Effector CD4-positive, alpha-beta T cell (primary cell): ENCODE data around the gene SHH.
A peak's percentile ranks its signal among the peaks of the same experiment; 100 is the strongest.
"Not testable (repeated sequence)": the region's sequence is repeated elsewhere in the genome, so short reads cannot be mapped to it uniquely, and the experiment has no call there.

Experiments used
- DNase-seq: peaks from one replicate; pipeline ENCODE4 v3.0.0-alpha.2; 2020

SHH gene

GRCh38 chr7:155818820-155819168, 6.5 kb upstream of the SHH start:
- no peak for DNase-seq

DNA sequence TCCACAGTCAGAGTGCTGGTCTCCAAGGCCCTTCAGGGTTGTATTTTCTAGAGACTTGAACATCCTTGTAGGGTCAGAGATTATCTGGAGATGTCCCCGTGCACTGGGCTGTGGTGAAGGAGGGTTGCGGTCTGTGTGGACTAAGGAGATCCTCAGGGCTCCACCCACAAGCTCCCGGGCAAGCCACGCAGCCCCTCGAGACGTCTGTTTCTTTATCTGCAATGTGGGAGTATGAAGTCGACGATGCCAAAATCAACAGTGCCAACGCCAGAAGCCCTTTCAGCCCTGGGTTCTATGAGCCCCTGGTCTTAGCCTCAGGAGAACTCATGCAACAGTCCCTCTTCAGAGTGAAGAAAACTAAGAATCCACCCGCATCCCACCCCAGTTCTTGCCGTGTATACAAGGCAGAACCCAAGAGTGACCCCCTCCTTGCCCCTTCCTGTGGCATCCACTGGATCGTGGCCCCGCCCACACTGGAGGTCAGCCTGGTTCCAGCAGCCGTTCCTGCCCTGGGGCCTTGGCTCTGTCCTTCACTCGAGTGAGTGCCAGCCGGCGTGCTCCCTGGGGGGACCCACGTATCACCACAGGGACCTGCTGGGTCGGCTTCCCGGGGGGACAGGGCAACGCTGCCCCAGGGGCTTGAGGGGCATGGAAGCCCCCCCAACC, 6.0 kb upstream of the SHH start:
- DNase-seq: no peak

- DNase-seq: not testable (repeated sequence)
Measured at GRCh38 chr7:155817515-155817914, 5.3 kb upstream of the SHH start.

GRCh38 chr7:155816996-155817395, 4.7 kb upstream of the SHH start:
- DNase-seq: no peak

DNA sequence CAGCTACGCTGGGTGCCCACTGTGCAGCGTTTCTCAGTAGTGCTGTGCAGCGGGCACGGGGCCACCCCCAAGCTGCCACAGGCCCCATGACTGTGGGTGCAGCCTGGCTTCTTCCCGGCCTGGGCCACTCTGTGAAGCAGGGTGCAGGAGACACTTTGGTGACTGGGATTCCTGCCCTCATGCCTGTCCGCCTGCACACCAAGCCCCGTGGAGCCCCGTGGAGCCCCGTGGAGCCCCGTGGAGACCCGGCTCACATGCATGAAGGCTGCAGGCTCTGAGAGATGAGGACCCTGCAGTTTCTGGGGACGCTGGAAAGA, 3.9 kb upstream of the SHH start:
- no peak for DNase-seq

DNA sequence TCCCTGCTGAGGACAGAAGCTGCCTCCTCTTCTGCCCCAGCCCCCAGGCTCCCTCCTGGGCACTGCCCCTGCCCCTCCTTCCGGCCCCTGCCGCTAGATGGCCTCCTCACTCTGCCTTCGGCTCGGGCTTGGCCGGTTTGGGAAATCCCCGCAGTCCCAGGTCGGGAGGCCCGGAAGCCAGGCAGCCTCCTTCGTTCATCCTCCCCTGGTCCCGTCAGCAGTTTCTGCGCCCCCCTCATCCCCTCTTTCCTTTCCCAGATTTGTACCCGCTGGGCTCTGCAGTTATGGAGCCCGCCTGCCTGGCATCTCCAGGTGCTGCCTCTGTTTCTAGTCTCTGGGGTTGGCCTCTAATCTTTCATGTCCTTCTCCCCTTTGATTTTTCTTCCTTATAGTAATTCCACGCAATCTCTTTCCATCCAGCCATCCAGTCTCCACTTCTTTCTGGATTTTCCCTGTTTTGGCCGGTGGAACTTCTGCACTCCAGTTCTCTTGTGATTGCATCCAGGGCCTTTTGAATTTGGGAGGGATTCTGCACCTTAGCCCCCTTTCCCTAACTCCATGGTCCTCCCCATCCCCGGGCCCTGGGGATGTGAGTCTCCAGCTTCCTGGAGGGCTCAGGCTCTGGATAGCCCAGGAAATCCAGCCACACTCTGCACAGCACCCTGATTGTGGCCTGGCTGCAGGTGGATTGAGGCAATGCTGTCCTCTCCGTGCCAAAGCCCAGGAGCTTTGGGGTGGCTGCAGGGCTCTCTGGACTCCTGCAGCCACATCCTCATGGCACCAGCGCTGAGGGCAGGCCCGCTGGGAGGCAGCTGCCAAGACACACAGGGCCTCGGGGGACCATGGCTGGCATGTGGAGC, 3.3 kb upstream of the SHH start:
- DNase-seq: peak; percentile 13

DNA sequence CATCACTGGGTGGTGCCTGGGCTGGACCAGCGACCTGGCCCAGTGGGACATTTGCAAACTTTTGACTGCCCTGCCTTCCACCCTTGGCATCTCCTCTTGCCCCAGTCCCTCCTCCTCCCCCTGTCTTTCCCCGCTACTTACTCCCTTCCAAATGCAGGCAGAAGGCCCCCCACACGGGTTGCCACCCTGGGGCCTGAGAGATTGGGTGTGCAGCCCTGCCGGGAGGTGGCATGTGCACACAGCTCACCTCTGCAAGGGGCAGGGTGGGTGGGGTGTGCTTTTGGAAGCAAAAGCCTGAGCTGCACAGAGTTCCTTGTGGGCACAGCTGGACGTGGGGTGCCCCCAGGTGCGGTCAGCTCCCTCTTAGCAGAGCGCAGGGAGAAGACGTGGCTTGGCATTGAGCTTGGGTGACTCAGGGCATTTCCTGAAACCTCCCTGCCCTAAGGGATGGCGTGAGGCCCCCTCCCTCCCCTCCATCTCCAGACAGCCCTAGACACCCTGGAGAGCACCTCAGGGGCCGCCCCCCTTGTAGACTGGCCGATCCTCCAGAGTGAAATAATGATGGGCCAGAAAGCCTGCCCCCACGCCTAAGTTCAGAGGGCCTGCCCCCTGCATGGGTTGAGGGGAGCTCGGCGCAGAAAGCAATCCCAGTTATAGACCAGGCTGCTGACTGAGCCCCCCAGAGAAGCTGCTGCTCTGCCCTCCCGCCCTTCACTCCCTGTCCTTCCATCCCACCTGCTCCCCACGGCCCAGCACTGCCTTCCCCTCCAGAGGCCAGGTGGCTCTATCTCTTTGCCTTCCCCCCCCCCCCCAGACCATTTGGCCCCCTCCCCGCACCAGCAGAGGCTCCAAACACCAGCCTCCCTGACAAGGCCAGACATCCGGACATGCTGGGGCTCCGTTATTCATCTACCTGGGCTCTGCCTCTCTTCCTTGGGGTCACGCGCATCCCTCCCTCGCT, 2.3 kb upstream of the SHH start:
- DNase-seq: no peak

GRCh38 chr7:155813546-155814315, 1.5 kb upstream of the SHH start:
- DNase-seq: no peak

GRCh38 chr7:155813125-155813524, 862 bp upstream of the SHH start:
- DNase-seq: no peak

GRCh38 chr7:155811560-155811894, 736 bp downstream of the SHH start:
- DNase-seq: no peak

DNA sequence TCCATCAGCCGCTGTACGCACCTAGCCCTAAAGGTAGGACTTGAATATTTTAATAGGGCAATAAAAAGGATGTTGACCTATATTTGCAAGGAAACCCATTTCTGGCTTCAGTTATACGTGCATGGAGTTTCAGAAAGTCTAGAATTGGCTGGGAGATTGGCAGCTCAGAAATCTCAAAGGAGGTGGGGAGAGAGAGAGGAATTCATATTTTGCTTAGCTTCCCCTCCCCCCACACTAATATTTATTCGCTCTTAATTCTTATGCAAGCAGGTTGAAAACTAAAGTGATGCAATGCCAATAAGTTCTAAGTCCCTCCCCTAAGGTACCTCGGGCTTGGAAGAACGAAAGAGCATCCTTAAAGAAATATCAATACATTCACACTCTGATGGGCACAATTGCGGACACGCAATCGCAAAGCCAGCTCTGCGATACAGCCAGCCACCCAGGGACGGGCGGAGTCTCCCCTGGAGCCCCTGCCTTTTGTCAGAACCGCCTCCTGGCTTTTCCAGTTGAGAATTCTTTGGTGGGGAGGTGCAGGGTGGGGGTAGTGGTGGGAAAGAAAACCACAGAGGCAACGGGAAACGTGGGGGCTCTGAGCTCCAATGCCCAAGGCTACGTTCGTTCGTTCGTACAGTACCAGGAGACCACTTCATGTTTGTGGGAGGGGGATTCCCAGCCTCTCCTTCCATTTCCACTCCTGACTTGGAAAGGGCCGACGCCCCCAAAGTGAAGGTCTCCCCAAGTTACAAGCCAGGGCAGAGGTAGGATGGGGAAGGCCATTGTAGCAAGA, 1.3 kb downstream of the SHH start:
- no peak for DNase-seq

- no peak for DNase-seq
Measured at GRCh38 chr7:155809947-155810769, 2.1 kb downstream of the SHH start.

GRCh38 chr7:155809332-155809946, 2.8 kb downstream of the SHH start:
- no peak for DNase-seq

DNA sequence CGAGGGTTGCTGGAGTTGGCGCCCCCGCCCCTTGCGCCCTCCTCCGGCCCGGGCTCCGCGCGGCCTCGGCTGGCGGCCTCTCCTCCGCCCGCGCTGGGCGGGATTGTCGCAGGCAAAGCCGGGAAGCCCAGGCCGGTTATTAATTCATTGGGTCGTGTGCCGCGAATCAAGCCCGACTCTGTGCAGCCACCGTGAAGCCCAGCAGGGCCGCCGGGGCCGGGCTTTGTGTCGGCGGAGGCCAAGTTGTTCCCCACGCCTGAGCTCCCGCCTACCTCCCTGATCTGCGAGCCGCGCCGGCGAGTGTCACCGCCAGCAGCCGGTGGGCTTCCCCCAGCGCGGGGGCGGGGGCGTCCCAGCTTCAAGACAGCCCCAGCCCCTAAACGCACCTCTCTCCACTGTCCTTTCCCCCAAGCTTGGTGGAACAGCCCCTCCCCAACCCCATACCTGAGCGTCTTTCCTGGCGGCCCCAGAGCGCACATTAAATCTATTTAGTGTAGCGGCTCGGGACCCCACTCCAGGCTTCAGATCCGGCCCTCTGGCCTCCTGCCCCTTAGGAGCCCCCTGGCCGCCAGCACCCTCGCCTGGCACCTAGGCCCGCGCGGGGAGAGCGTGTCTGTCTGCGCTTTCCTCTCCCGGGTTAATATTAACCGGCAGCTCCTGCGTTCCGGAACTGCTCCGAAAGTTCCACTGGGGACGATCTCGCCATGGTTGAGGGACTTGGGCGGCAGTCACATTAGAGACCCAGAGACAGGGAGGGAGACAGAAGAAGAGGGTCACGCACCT, 3.5 kb downstream of the SHH start:
- DNase-seq: no peak

GRCh38 chr7:155807789-155808548, 4.3 kb downstream of the SHH start:
- DNase-seq: no peak

DNA sequence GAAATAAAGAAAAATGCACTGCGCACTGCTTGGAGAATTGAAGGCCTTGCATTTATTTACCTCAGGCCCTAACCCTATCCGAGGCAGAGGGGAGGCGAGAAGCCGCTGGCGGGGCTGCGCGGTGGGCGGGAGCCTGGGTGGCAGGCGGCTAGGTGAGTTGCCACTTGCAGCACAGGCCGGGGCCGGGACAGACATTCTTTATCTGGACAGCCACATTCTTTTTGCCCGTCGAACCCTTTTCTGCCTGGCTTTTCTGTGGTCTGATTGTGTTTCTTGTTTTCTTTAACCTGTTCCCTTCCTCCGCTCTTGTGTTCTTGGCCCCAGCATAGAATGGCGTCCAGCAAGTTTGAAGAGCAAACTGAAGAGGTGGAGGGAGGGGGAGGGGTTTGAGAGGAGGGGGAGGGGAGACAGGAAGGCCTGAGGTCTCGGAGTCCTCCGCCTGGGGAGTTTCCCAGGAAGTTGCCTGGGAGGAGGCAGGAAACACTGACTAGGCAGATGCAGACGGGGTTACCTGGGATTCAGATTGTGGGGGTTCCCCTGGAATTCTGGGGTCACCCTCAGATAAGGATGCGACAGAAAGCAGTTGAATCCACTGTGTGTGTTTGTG, 5.1 kb downstream of the SHH start:
- no peak for DNase-seq

DNA sequence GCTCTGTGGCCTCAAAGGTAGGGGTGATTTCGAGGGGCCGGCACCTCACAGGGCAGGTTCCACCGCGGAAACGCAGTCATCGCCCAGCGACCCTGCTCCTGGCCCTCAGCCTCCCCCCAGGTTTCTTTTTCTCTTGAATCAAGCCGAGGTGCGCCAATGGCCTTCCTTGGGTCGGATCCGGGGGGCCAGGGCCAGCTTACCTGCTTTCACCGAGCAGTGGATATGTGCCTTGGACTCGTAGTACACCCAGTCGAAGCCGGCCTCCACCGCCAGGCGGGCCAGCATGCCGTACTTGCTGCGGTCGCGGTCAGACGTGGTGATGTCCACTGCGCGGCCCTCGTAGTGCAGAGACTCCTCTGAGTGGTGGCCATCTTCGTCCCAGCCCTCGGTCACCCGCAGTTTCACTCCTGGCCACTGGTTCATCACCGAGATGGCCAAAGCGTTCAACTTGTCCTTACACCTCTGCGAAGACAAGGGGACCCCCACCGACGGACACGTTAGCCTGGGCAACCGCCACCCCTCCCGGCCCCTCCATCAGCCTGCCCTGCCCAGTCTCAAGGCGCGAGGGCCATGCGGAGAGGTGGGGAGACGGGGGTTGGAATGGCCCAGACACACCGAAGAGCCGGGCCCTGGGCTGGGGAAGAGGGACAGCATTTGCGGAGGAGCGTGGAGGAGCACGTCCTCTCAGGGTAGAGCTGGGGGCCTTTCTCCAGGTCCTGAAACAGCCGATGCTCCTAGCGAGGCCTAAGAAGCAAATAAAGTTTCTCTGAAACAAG, 6.0 kb downstream of the SHH start:
- DNase-seq: no peak

DNA sequence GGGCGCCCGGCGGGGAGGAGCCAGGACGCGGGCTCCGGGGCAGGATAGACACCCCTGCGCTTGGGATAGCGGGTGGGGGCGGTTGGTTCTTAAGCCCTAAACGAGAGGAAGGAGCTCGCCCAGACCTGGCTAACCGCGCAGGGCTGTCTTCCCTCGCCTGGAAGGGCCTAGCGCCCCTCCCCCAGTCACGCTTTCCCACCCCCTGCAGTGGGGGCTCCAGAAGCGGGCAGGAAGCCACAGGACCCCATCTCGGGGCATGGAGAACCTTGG, 6.5 kb downstream of the SHH start:
- no peak for DNase-seq
